GM18519 (cell line): ENCODE data around the gene SLC16A6.
A peak's percentile ranks its signal among the peaks of the same experiment; 100 is the strongest.
"Not testable (repeated sequence)": the region's sequence is repeated elsewhere in the genome, so short reads cannot be mapped to it uniquely, and the experiment has no call there.

ENCODE experiments used
- ATAC-seq: cut with Tn5 transposase; IDR thresholded peaks from one replicate; pipeline ENCODE4 v1.9.1; 2021; ENCODE audit warnings: mild to moderate bottlenecking, moderate library complexity; ENCODE audit not compliant: unreplicated experiment, low FRiP score

SLC16A6 gene

GRCh38 chr17:68290955-68291835 lies at the start of gene SLC16A6, which contains the start of gene ARSG:
Gene SLC16A6 (minus strand): TSS chr17:68291127. CDS start chr17:68278320, 12,807 bp downstream.
Gene ARSG (plus strand): TSS chr17:68291495. CDS start chr17:68307494, 15,999 bp downstream.
- peak; percentile 46 for ATAC-seq

GRCh38 chr17:68334393-68334792 lies 43.5 kb upstream of the SLC16A6 start:
- ATAC-seq = no peak

DNA sequence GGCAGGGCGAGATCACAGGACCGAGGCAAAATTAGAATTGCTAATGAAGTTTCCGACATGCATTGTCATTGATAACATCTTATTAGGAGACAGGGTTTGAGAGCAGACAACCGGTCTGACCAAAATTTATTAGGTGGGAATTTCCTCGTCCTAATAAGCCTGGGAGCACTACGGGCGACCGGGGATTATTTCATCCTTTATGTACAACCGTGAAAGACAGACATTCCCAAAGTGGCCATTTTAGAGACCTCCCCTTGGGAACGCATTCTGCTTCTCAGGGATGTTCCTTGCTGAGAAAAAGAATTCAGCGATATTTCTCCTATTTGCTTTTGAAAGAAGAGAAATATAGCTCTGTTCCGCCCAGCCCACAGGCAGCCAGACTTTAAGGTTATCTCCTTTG lies 41.0 kb upstream of the SLC16A6 start:
- ATAC-seq = not testable (repeated sequence)

DNA sequence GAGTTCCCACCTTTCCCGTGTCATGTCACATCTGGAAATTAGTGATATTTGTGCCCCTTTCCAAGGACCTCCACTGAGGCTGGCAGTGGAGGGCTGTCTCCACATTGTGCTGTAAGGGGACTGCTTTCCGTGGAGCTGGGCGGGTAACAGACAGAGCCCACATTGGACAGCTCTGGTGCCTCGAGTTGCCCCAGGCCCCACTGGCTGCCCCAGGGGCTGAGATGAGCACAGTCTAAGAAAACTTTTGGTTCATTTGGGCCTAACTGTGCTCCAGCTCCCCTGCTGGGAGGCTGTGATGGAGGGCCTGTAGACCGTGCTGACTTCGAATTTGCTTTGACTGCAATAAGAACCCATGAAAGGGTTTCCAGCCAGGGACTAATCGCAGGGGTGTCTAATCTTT lies 38.4 kb upstream of the SLC16A6 start:
- no peak for ATAC-seq

GRCh38 chr17:68328676-68329075 lies 37.7 kb upstream of the SLC16A6 start:
- no peak for ATAC-seq

DNA sequence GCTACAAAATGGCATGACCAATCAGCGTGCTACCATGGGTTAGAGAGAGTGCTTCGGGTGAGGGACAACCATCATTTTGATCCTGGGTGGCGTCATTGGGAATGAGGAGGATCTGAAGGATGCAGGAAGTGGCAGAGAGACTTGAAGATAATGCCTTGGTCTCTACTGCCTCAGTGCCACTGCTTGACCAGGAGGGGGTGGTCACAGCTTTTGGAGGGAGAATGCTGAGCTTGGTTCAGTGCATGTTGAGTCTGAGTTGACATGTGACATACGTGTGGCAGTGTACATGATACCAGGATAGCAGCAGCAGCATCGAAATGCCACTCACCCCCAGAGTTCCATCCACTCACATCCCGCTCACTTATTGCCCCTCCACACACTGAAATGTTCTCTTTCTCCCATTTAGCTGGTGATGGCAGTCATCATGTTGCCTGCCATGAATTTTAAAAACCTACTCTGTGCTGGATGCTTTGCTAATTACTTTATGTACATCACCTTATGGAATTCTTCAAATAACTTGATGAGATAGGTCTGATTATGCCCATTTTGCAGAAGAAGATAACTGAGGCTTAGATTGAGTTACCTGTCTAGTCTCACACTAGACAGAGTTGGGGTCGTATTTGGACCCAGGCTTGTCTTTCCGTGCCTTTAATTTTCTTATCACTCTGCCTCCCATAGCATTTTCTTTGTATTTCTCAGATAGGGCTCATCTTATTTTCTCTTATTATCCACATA lies 37.1 kb upstream of the SLC16A6 start:
- ATAC-seq = no peak

GRCh38 chr17:68326681-68327080 lies 35.8 kb upstream of the SLC16A6 start:
- ATAC-seq = no peak

GRCh38 chr17:68325961-68326360 lies 35.0 kb upstream of the SLC16A6 start:
- no peak for ATAC-seq

DNA sequence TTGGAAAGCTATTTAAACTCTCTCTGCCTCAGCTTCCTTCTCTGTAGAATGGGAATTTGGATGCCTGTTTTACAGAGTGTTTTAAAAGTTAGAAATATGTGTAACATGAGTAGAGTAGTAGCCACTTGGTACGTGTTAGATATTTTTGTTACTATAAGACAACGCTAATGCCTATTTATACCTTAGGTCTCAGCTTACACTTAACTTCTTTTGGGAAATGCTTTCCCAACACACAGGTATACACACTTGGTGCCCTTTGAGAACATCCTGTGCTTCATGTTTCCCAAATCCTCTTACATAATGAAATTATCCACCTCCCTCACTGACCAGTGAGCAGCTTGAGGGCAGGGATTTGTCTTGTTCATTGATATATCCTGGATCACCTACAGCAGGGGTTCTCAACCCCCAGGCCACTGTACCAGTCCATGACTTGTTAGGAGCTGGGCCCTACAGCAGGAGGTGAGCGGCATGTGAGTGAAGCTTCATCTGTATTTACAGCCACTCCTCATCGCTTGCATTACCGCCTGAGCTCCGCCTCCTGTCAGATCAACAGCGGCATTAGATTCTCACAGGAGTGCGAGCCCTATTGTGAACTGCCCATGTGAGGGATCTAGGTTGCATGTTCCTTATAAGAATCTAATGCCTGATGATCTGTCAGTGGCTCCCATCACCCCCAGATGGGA lies 33.9 kb upstream of the SLC16A6 start:
- ATAC-seq = no peak

- ATAC-seq = no peak
Measured at GRCh38 chr17:68324114-68324513, 33.2 kb upstream of the SLC16A6 start.

DNA sequence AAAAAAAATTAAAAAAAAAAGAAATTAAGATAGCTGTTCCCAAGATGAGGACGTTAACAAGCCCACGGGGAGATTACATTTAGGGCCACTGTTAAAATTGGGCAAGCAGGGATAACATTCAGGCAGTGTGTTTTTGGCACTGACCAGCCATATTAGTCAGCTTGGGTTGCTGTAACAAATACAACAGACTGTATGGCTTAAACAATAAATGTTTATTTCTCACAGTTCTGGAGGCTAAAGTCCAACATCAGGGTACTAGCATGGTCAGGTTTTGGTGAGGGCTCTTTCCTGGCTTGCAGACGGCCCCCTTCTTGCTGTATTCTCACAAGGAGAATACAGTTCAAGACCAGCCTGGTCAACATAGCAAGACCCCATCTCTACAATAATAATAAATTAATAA lies 31.7 kb upstream of the SLC16A6 start:
- ATAC-seq = no peak

GRCh38 chr17:68321556-68321954 lies 30.6 kb upstream of the SLC16A6 start:
- no peak for ATAC-seq

- ATAC-seq = no peak
Measured at GRCh38 chr17:68320943-68321555, 30.1 kb upstream of the SLC16A6 start.

DNA sequence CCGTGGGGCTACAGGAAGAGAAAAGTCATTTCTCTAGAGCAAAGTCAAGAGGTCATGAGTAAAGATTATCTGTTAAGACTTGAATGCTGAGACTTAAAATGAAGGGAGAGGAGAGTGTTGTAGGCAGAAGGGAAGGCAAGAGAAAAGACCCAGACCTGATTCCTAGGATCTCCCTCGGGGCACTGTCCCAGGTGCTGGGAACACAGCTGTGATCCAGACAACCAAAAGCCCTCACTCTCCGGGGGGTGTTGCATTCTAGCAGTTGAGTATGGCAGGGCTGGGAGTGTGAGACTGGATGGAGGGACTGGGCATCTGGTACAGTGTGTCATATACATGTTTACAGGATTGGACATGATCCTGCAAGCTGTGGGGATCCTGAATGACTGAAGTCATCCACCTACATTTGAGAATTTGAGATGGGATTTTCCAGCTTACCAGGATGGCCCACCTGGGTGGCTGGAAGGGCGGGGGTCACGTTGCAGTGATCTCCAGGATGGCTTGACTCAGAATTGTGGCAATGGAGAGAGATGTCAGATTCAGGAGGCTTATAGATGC lies 29.5 kb upstream of the SLC16A6 start:
- no peak for ATAC-seq

GRCh38 chr17:68319410-68320162 lies 28.7 kb upstream of the SLC16A6 start:
- ATAC-seq = no peak

GRCh38 chr17:68318103-68318991 lies 27.4 kb upstream of the SLC16A6 start:
- ATAC-seq = no peak

GRCh38 chr17:68317458-68317857 lies 26.5 kb upstream of the SLC16A6 start:
- no peak for ATAC-seq

- no peak for ATAC-seq
Measured at GRCh38 chr17:68315930-68316329, 25.0 kb upstream of the SLC16A6 start.
